OCI-LY7 (cell line): ENCODE measurements around the gene ELK4.
A peak's percentile ranks its signal among the peaks of the same experiment; 100 is the strongest.

ENCODE experiments used
- CTCF ChIP-seq: fragments of 200-600 bp; sonication (generic); conservative IDR thresholded peaks from 2 replicates; pipeline ENCODE4 v1.5.1; 2014; ENCODE audit warnings: mild to moderate bottlenecking, antibody characterized with exemption, low read length, moderate library complexity, mixed read lengths
- EZH2phosphoT487 ChIP-seq: fragments of 200-600 bp; sonication (generic); IDR thresholded peaks from 2 replicates; pipeline ENCODE4 v1.6.1; 2018; ENCODE audit warnings: low read depth, borderline replicate concordance, mild to moderate bottlenecking, mixed run types, antibody characterized with exemption, low read length, moderate library complexity, mixed read lengths

DNA sequence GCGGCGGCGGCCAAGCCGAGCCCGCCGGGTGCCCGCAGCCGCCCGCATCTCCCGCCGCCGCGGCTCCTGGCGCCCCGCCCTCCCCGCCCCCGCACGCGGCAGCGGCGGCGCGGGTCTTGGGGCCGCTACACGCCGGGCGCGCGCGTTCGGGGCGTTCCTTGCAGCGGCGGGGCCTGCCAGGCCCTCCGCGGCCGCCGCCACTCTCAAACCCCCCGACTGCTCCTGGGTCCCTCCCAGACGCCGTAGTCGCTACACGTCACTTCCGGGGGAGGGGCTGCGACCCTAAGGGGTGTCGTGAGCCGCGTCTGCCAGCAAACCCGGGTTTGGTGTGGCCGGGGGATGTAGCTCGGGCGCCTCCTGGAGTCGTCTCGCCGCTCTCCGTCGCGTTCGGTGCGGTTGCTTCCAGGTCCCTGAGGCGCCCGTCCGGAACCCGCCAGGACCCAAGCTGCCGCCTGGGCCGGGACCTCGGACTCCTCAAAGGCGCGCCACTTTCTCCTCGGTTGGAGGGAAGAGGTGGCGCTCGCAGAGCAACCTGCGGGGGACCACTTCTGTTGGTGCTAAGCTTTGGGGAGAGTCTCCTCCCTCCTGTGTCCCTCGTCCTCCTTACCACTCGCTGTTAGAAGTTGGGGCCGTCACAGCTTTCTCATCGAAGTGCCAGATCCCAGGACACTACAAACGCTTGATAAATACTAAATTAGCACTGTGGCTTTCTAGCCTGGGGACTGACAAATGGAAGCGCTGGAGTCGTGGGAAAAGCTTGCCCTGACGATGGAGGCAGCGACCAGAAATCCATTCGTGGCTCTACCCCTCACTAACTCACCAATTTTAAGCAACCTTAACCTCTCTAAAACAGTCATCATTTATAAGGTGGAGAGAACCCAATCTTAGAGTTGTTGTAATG lies at the start of gene ELK4:
- TF ChIP-seq CTCF (peak; percentile 78), EZH2phosphoT487 (no peak)
